ENCODE measurements around the gene CCDC74B. TPM values are rescaled to one million over a fixed set of nuclear protein-coding genes. Genes with fewer than 3 reads are reported as not detected.

CCDC74B gene
- total RNA-seq = 2.6 and 5.0 TPM in 2 replicates

DNA sequence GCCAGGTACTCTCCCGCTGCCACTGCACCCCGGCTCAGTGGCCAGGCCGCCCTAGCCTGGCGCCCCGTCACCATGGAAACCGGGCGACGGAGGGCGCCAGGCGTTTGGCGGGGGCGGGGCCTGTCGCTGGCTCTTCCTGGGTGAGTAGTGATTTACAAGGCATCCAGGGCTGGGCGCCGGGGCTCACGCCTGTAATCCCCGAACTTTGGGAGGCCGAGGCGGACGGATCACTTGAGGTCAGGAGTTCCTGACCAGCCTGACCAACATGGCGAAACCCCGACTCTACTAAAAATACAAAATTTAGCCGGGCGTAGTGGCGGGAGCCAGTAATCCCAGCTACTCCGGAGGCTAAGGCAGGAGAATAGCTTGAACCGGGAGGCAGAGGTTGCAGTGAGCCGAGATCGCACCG, at the start of gene CCDC74B:
Gene CCDC74B, minus strand, starts transcription at position 107 of the 409 bp plus-strand sequence. CDS start 116 bp downstream, outside the sequence.

DNA sequence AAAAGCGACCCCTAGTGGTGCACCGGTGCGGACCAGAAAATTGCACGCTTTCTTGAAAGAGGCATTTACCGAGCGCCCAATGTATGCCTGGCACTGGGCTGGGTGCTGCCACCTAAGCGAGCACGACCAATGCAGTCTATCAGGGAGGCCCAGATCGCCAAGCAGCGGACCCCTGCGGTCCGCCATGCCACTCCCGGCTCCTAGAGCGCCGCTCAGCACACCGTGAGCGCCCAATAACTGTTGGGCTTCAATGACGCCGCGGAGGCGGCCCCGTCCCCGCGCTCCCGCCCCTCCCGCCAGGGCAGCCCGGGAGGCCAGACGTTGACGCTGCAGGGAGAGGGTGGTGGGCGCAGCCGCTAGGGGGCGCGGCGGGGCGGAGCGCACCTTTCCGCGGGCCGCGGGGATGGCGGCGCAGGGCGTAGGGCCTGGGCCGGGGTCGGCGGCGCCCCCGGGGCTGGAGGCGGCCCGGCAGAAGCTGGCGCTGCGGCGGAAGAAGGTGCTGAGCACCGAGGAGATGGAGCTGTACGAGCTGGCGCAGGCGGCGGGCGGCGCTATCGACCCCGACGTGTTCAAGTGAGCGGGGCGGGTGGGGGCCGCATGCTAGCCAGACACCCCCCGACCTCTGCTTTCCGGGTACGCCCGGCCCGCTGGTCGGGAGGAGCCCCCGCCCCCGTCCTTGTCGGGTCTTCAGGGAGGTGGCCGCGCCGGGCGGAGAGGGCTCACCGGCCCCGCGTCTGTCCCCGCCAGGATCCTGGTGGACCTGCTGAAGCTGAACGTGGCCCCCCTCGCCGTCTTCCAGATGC, 37.2 kb upstream of the CCDC74B start, which contains the start of gene MZT2B:
Gene MZT2B, plus strand, starts transcription at position 383 of the 803 bp plus-strand sequence. Its CDS starts 21 bp downstream, at position 404.

DNA sequence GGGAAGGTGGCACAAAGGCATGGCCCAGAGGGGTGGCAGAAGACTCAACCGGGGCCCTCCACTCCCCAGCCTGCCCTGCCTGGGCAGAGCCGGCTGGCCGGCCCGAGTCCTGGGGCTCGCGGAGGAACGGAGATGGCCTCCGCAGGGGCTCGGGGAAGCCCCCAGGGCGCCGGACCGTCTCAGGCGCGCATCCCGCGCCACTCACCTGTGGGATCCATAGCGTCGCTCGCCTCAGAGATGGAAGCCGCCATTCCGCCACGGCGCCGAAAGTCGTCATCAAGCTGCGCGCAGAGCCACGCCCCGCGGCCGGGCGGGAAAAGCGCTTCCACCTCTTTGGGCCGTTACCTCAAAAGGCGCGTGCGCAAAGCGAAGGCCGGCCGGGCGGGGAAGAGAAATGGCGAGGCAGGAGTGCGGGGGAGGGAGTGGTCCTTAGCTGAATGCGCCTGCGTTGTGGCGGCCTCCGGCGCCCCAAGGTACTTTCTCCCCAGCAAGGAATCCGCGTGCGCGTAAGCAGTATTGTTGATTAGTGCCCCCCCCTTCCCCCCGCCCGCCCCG, 36.5 kb upstream of the CCDC74B start, which contains the start of gene SMPD4:
Gene SMPD4, minus strand, starts transcription at position 278 of the 555 bp plus-strand sequence. CDS start 5,010 bp downstream, outside the sequence.

DNA sequence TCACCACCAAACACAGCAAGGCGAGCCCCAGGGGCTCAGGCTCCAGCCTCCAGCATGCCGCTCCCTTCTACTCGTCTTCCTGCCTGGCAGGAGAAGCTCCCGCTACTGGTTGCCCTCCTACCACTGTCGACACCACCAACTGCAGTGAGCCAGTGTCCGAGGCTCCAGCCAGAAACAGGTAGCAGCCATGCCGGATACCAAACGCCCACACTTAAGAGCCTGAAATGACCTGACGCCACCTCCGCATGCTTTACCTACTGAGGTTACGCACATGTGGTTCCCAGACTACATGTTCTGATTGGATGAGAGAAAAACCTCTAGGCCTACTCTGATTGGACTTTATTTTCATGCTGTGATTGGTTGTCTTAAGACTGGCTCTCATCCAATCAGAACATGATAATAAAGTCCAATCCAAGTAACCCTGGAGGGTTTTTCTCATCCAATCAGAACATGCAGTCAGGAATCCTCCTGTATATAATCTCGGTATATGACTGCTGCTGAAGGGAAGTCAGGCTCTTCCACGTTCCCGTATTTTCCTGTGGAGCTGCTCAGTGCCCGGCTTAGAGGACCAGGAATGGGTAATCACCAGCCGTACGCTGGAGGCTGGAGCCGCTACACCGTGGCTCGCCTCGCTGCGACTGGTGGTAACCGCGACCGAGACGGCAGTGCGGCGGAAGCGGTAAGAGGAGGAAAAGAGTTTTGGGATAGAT, 15.6 kb downstream of the CCDC74B start, which contains the start of gene POTEF:
Gene POTEF, minus strand, starts transcription at position 103 of the 710 bp plus-strand sequence. CDS start 8,707 bp downstream, outside the sequence.

Small RNAs within 50 kb of the gene (small RNA-seq; reads per million reads assigned to genes)
- gene RNU6-1049P (ENCODE audit: low replicate concordance) = not detected

Other genes with a start within 250 kb of the CCDC74B start
- not detected in 2 replicates for gene RAB6C, start 165.4 kb downstream of the CCDC74B start, total RNA-seq
- not detected in 2 replicates for gene POTEF, start 15.9 kb downstream of the CCDC74B start, total RNA-seq
- 23.6 and 42.7 TPM in 2 replicates for gene SMPD4, start 36.5 kb upstream of the CCDC74B start, total RNA-seq
- gene MZT2B, start 37.1 kb upstream of the CCDC74B start, total RNA-seq = 79.7 and 97.2 TPM in 2 replicates
- gene TUBA3E, start 53.3 kb upstream of the CCDC74B start, total RNA-seq = not detected in 2 replicates
- 108 and 121 TPM in 2 replicates for gene IMP4, start 197.8 kb upstream of the CCDC74B start, total RNA-seq
- 19.3 and 23.2 TPM in 2 replicates for gene PTPN18, start 210.9 kb upstream of the CCDC74B start, total RNA-seq

All from placental pericyte (primary cell).